GM19395 (cell line): Measurements from ENCODE around the gene MADD.

Experiments
- ATAC-seq: cut with Tn5 transposase; IDR thresholded peaks from one replicate; pipeline ENCODE4 v1.9.1; 2021; ENCODE audit warnings: mild to moderate bottlenecking, moderate library complexity; ENCODE audit not compliant: unreplicated experiment

The MADD gene

GRCh38 chr11:47336595-47336994 is 66.7 kb downstream of the MADD start:
- no peak for ATAC-seq

- ATAC-seq, result no peak
Observed at GRCh38 chr11:47337229-47337924, 67.4 kb downstream of the MADD start.

- no peak for ATAC-seq
Observed at GRCh38 chr11:47338396-47339241, 68.7 kb downstream of the MADD start.

- ATAC-seq, result no peak
Observed at GRCh38 chr11:47340010-47340409, 70.1 kb downstream of the MADD start.

- no peak for ATAC-seq
Observed at GRCh38 chr11:47340980-47341775, 71.2 kb downstream of the MADD start.

- ATAC-seq, result no peak
Observed at GRCh38 chr11:47342036-47342803, 72.3 kb downstream of the MADD start.

GRCh38 chr11:47342854-47343253 is 72.9 kb downstream of the MADD start:
- ATAC-seq, result no peak

- ATAC-seq, result no peak
Observed at GRCh38 chr11:47345890-47346563, 76.1 kb downstream of the MADD start.

GRCh38 chr11:47347137-47347536 is 77.2 kb downstream of the MADD start:
- ATAC-seq, result no peak

GRCh38 chr11:47348131-47348802 is 78.3 kb downstream of the MADD start:
- no peak for ATAC-seq

GRCh38 chr11:47348859-47349258 is 78.9 kb downstream of the MADD start:
- ATAC-seq, result no peak

- ATAC-seq, result no peak
Observed at GRCh38 chr11:47349521-47350095, 79.7 kb downstream of the MADD start.

GRCh38 chr11:47350315-47350714 is 80.4 kb downstream of the MADD start:
- no peak for ATAC-seq

GRCh38 chr11:47351156-47352126 is 81.5 kb downstream of the MADD start:
- no peak for ATAC-seq

- ATAC-seq, result no peak
Observed at GRCh38 chr11:47352556-47352955, 82.6 kb downstream of the MADD start, which contains the start of gene MYBPC3. Gene MYBPC3 (minus strand): TSS chr11:47352702. CDS start chr11:47352647, 55 bp downstream.

- ATAC-seq, result no peak
Observed at GRCh38 chr11:47353978-47354774, 84.2 kb downstream of the MADD start.

GRCh38 chr11:47354913-47355282 is 85.0 kb downstream of the MADD start:
- no peak for ATAC-seq
